Left ventricle myocardium superior (tissue), 1 donor: ENCODE measurements around the gene GPI. TPM values are rescaled to one million over a fixed set of nuclear protein-coding genes. Genes with fewer than 3 reads are reported as not detected.
A peak's percentile ranks its signal among the peaks of the same experiment; 100 is the strongest.
"Not testable (repeated sequence)": the region's sequence is repeated elsewhere in the genome, so short reads cannot be mapped to it uniquely, and the experiment has no call there.

Experiments
- ATAC-seq: fragments of 200-7000 bp; cut with Tn5 transposase; one replicate; pipeline ENCODE4 v1.9.1; 2020; ENCODE audit warnings: mild to moderate bottlenecking, moderate library complexity
- DNase-seq: peaks from one replicate; pipeline ENCODE4 v3.0.0-alpha.2; 2020
- intact Hi-C: fragments of 100-400 bp; cut with micrococcal nuclease; formaldehyde crosslinking; loops from one replicate; pipeline ENCODE4 v1.11.0; 2022
- long read RNA-seq: library from polyadenylated mRNA; unstranded; transcript quantifications from one replicate; pipeline ENCODE4 v2.0.0, GENCODE V29; 2021
- total RNA-seq: library from RNA; stranded (reverse); fragmentation: NEBNext Ultra II Directional; extraction: Animal tissue kit (Norgen Biotek cat#: 25700); gene quantifications from one replicate; pipeline ENCODE4 v1.2.1, GENCODE V29; 2021
- donor health status: DM: no; HTN: yes; CAD: no; lungs with severe emphysema.

GPI gene
- total RNA-seq, result 553 TPM
- long read RNA-seq, full-length matches to known transcripts, result 566 of 752 reads
- long read RNA-seq, partial matches to known transcripts, result 148 of 752 reads
- long read RNA-seq, other reads (novel, unspliced or antisense), result 38 of 752 reads

DNA sequence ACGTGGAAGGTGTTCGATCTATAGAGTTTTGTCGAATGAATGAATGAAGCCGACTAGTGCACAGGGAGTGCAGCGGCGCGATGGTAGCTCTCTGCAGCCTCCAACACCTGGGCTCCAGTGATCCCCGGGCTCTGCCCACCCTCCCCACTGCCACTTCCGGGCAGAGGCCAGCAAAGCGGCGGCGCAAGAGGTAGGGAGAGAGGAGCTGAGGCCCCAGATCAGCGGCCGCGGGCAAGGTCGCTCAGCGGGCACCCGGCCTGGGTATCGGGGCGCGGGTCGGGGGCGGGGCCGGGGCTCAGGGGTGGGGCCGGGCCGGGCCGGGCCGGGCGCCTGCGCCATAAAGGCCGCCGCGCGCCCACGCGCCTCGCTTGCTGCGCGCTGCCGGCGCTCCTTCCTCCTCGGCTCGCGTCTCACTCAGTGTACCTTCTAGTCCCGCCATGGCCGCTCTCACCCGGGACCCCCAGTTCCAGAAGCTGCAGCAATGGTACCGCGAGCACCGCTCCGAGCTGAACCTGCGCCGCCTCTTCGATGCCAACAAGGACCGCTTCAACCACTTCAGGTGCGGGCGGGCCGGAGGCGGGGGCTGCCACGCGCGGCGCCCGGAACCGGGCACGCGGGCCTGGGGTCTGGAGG, at the start of gene GPI:
Gene GPI, plus strand, starts transcription at position 367 of the 633 bp plus-strand sequence. Its CDS starts 71 bp downstream, at position 438.
- intact Hi-C loops, result no loop called here
- peak; percentile 90 for ATAC-seq
- DNase-seq, result peak; percentile 84

DNA sequence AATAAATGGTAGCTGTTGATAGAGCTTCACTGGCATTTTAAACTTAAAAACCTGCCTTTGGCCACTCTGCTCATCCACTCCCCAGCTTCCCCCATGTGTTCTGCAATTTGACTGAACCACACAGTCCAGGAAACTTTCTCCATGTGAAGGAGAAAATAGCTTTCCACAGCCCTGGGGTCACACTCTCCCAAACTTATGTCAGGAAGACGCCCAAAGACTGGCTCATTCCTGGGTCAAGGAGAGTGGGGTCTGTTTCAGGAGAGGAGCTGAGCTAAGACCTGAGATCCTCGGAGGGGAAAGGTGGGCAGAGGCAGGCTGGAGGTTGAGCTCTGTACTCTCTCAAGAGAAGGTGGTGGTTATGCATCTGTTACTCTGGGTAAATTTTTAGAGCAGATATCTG, 48.7 kb upstream of the GPI start:
- no peak for DNase-seq
- intact Hi-C loops, result no loop called here
- ATAC-seq, result no peak

DNA sequence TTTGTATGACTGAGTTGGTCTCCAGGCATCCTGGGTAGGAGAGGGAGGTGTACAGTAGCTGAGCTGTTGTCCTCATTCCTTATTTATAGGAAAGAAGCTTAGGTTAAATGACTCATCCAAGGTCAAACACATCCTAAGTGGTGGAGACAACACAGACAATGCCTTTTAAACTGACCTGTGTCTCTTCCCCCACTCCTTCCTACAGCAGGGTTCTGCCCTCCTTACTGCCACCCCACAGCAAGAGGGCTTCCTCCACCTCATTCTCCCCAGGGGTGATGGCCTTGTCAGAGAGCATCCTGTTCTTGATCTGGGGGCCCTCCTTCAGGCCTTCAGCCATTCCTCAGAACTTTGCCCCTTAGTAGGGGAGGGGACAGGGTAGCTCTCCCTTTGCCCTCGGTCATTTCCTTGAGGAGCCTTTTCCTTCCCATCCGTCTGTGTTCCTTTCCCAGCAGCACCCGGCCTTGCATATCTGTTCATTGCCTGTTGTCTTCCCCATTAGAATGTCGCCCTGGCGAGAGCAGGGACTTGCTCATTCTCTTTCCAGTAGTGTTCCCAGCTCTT, 48.2 kb upstream of the GPI start:
- DNase-seq (no peak), ATAC-seq (no peak)
- intact Hi-C loops, result no loop called here

GRCh38 chr19:34317311-34317927, 47.6 kb upstream of the GPI start:
- ATAC-seq (peak; percentile 72), DNase-seq (no peak)
- intact Hi-C loops, result no loop called here

DNA sequence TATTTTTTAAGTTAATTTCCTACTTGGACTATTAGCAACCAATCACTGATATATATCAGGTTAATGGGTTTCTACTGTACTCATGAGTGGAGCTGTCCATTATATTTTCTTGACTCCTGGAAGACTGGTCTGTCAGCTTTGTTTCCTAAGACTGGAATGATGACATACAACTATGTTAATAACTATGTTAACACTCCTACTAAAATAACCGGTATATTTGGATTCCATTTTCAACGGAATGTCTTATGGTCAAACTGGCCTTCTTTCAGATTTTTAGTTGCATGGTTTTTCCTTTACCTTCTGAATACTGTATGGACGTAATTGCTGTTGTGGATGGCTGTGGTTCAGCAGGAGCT, 45.8 kb upstream of the GPI start:
- intact Hi-C loops, result no loop called here
- ATAC-seq (no peak), DNase-seq (no peak)

GRCh38 chr19:34319785-34320184, 45.2 kb upstream of the GPI start:
- no peak for ATAC-seq
- DNase-seq, result no peak
- intact Hi-C loops, result no loop called here

DNA sequence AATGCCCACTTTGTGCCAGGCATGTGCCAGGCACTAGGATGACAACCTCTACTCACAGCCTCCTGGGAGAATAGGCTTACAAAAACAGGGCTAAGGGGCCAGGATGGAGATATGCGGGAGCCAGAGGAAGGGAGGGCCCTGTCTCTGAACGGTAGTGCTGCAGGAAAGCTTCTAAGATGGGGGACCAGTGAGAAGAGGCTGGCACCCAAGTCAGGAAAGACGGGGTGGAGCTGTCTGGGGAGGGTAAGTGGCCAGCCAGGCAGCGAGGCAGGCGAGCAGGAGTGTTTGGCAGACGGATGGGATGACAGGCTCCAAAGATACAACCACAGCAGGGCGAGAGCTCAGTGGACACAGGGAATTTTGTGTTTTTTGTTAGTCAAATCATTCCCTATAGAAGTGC, 44.7 kb upstream of the GPI start:
- ATAC-seq (peak; percentile 18), DNase-seq (no peak)

GRCh38 chr19:34321735-34322134, 43.3 kb upstream of the GPI start:
- intact Hi-C loops, result no loop called here
- ATAC-seq, result no peak
- no peak for DNase-seq

More for the DNA sequence above, 44.7 kb upstream of the GPI start:
- intact Hi-C loops, result no loop called here

DNA sequence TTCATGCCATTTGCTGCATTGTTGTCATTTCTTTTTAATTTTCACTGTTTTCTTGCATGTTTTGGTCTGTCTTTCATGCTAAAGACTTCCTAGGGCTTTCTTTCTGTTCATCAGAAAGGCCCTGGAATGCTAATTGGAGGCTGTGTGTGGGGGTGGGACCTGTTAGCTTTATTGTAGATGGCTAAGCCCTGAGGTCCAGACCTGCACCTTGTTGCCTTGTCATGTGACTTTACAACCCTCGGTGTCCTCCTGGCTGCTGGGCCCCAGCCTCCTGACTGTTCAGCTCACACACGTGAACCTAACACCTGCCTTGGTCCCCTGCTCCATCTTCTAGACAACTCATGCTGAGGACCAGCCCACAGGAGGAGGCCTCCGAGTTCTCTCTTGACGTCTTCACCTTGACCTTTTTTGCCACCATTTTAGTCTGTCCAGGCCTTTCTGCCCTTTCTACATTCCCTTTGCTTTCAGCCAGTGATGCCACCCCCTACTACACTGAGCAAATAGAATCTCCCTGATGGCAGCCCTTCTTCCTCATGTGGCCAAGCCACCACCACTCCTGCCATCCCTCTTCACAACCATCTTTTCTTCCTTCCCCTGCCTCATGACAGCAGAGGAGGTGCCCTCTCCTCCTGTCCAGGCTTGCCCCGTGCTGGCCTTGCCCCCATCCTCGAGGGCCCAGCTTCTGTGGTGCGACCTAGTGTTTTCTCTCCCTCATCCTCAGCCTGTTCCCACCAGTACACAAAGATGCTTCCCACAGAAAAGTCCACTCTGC, 41.4 kb upstream of the GPI start:
- ATAC-seq, result no peak
- intact Hi-C loops, result no loop called here
- DNase-seq, result no peak

- ATAC-seq (no peak), DNase-seq (no peak)
- intact Hi-C loops, result no loop called here
Observed at GRCh38 chr19:34324320-34324719, 40.7 kb upstream of the GPI start.

GRCh38 chr19:34325181-34325580, 39.8 kb upstream of the GPI start:
- DNase-seq (no peak), ATAC-seq (no peak)
- intact Hi-C loops, result no loop called here

GRCh38 chr19:34325981-34326787, 38.8 kb upstream of the GPI start:
- DNase-seq (no peak), ATAC-seq (no peak)
- intact Hi-C loops, result no loop called here

- intact Hi-C loops, result no loop called here
- ATAC-seq (peak; percentile 73), DNase-seq (peak; percentile 42)
Observed at GRCh38 chr19:34327851-34328250, 37.1 kb upstream of the GPI start.

- DNase-seq (no peak), ATAC-seq (no peak)
- intact Hi-C loops, result no loop called here
Observed at GRCh38 chr19:34328982-34329381, 36.0 kb upstream of the GPI start.

DNA sequence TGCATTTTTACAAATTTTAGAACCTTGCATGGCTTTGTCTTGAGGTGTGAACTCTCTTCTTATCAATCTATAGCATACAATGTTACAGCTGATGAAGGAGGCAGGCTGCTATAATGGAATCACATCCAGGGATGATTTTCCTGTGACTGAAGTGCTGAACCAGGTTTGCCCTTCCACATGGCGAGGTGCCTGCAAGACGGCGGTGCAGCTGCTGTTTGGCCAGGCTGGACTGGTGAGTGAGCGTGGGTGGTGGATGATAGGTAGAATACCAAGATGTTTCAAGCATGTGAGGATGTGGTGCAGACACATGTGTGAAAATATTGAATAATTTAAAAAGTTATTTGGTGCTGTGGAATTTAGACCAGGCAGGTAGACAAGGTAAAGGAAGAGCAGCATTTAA, 34.9 kb upstream of the GPI start:
- no peak for ATAC-seq
- intact Hi-C loops, result no loop called here
- no peak for DNase-seq

DNA sequence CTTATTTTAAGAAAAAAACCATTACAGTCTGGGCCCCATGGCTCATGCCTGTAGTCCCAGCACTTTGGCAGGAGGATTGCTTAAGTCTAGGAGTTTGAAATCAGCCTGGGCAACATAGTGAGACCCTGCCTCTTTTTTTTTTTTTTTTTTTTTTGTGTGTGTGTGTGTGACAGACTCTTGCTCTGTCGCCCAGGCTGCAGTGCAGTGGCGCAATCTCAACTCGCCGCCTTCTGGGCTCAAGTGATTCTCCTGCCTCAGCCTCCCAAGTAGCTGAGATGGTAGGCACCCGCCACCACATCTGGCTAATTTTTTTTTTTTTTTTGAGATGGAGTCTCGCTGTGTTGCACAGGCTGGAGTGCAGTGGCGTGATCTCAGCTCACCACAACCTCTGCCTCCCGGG, 34.4 kb upstream of the GPI start:
- ATAC-seq, intact Hi-C loops, DNase-seq: not testable (repeated sequence)

DNA sequence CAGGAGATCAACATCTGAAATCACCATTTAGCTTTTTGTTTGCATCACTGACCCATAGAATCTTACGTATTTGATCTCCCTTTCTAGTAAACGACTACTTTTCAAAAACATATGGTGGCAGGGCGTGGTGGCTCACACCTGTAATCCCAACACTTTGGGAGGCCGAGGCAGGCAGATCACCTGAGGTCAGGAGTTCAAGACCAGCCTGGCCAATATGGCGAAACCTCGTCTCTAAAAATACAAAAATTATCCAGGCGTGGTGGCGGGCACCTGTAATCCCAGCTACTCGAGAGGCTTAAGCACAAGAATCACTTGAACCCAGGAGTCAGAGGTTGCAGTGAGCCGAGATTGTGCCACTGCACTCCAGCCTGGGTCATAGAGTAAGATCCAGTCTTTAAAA, 33.4 kb upstream of the GPI start:
- ATAC-seq, intact Hi-C loops, DNase-seq: not testable (repeated sequence)

DNA sequence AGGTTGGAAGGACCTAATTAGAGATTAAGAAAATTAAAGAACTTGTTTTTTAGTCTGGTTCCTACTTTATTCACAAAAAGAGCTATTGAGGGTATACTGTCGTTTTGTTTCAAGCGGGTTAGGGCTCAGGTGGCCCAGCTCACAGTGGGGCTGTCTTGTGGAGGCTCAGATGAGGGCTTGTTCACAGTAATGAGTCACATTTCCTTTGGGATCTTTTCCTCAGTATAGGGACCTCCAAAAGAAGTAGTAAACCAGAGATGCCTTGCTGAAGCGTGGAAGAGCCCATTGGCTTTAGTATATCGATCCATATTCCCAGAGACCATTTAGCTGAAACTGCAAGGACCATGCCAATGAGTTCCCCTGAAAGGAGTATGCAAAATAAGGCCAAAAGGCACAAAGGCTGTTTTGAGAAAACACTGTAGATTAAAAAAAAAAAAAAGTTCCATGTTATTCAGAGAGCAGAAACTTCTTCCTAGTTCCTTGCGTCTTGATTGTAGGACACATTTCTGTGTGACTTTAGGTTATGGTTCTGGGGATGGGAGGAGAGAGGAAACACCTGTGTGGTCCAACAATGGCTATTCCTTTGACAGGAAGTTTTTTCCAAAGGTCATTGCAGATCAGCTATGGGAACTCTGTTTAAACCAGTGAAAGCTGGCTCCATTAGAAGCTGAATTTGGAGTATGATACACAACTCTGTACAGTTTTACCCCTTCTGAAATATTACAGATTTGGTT, 32.8 kb upstream of the GPI start:
- DNase-seq (no peak), ATAC-seq (peak; percentile 44)
- intact Hi-C loops, result no loop called here

DNA sequence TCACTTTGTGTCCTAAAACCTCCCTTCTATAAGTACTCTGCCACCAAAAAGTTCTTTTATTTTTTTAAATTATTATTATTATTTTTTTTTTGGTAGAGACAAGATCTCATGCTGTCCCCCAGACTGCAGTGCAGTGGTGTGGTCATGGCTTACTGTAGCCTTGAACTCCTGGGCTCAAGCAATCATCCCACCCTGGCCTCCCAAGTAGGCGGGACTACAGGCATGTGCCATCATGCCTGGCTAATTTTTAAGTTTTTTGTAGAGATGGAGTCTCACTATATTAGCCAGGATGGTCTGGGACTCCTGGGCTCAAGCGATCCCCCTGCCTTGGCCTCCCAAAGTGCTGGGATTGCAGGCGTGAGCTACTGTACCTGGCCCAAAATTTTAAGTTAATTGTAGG, 29.1 kb upstream of the GPI start:
- intact Hi-C loops, result no loop called here
- ATAC-seq, result no peak
- no peak for DNase-seq
